CD4-positive, alpha-beta T cell treated with Interleukin-17A for 1 hour (primary cell): ENCODE results near the gene IRF2.
"Not testable (repeated sequence)": the region's sequence is repeated elsewhere in the genome, so short reads cannot be mapped to it uniquely, and the experiment has no call there.

Source experiments
- DNase-seq: peaks from one replicate; pipeline ENCODE4 v3.0.0-alpha.2; 2020

Gene IRF2

GRCh38 chr4:184384810-184385557 lies 89.4 kb downstream of the IRF2 start:
- DNase-seq, result no peak

DNA sequence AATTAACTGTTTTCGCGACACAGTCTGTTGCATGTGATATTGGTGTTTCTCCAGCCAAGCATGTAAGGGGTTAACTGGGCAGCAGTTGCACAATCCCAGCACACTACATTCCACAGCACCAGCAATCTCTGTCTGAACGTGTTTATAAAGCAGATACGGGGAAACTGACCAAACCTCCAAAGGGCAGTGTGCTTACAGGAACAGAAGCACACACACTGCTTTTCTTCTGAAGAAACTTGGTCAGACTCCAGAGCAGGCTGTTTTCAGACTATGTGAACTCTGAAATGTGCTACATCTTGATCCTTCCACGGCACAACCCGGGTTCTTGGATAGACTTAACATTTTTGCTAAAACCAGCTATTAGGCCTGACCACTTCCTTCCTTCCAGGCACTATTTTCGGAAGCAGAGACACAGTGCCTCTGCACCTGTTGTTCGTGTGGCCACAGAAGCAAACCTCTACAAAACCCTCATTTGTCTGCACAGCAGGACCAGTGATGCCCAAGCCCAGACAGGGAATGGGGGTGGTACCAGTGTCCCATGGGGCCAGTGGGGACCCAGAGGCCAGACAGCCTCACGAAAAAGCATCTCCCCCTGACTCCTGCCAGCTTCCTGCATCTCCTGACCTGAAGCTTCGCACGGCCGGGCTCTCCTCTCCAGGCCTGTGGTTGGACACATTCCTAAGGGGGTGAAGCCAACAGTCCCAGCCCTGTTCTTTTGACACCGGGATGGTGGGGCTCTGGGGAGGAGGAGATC lies 90.1 kb downstream of the IRF2 start:
- peak; percentile 22 for DNase-seq

GRCh38 chr4:184383497-184384055 lies 90.8 kb downstream of the IRF2 start:
- no peak for DNase-seq

DNA sequence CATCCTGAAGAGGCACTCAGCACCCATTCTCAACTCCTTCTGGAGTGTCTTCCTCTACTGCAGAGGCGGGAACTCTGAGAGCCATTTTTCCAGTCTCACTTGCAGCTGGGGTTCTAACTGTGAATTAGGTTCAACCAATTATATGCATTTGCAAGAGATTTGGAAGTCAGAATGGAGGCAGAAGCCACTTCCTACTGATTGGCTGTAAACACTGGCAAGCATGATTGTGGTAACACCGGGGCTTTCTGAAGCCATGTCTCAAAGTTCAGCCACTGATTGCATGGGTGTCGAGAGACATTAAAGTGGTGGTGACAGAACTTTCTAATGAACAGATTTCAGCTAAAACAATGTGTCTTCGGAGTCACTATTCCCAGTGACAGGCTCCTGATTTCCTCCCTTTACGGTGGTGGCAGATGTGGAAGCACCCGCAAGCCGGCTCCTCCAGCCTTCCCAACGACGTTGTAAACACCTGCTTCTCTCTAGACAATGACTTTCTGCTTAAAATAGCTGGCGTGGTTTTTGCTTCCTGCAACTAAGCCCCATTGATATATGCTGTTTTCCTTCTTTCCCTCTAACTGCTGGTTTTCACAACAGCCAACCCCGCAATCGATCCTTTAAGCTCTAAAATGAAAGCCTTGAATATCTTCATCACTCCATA lies 92.0 kb downstream of the IRF2 start:
- no peak for DNase-seq

DNA sequence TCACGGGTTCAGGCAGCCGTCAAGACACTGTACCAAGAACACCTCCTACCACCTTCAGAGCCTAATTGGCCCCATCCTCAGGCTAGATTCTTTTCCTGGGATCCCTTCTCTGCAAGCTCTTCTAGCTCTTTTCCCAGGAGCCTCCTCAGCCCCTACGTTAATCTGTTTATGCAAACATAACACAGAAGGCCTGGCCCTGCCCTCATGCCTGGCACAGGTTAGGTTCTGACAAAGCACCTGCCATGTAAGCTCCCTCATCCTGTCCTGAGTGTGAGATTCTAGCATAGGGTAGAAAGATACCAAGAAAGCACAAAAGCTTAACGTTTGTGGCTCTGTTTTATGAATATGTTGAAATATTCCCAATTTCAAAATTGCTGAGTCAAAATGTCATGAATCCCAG lies 93.6 kb downstream of the IRF2 start:
- DNase-seq, result no peak

- not testable (repeated sequence) for DNase-seq
Measured at GRCh38 chr4:184380214-184380613, 94.1 kb downstream of the IRF2 start.

DNA sequence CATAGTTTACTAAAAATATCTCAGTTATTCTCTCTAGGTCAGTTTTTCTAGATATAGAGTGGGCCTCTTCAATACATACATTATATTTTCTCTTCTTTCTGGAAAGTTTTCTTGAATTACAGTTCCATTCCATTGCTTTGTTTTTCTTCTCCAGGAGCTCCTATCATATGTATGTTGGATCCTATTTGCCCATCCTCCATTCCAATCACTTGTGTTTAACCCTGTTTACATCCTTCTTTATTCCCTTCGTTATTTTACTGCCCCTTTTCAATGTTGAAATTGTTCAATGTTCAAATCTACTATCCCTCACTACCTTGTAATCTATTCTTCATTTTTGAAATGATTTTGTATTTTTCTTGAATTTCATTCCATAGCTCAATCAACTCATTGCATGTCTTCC lies 97.4 kb downstream of the IRF2 start:
- DNase-seq, result no peak

DNA sequence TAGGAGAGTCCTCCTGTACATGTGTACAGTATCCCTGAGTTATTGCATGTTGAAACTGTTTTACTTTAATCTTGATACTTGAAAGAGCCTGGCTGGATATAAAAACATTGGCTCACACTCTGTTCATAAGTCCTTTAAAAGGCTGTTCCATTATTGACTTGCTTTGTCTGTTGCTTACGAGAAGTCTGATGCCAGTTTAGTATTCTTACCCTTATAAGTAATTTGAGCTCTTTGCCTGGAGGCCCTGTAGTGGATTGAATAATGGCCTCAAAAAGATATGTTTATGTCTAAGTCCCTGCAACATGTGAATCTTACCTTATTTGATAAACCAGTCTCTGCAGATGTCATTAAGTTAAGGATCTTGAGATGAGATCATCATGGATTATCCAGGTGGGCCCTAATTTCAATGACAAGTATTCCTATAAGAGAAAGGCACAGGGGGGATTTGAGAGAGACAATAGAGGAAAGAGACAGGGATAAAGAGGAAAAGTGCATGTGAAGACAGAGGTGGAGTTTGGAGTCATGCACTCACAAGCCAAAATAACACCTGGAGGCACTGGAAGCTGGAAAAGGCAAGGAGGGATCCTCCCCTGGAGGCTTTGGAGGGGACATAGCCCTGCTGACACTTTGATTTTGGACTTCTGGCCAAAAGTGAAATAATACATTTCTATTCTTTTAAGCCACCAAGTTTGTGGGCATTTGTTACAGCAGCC lies 98.1 kb downstream of the IRF2 start:
- no peak for DNase-seq

- DNase-seq, result not testable (repeated sequence)
Measured at GRCh38 chr4:184375623-184376022, 98.7 kb downstream of the IRF2 start.

DNA sequence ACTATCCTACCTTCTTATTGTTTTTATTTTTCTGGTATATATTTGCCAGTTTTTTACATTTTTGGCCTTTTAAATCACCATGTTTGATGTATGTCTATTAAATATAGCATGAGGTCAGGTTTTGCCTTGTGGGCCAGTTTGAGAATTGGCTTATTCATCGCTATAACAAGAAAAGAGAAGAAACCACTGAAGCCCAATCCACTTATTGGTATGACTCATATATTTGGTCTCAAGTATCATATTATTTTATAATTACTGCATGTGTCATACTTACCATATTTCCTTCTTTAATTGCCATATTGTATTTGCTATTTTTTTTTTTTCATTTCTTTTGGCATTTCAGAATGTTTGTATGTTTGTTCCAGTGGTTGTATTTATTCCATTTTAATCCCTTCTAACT lies 99.3 kb downstream of the IRF2 start:
- no peak for DNase-seq

GRCh38 chr4:184373886-184374405 lies 100.4 kb downstream of the IRF2 start:
- no peak for DNase-seq

GRCh38 chr4:184371390-184371787 lies 103.0 kb downstream of the IRF2 start:
- no peak for DNase-seq

GRCh38 chr4:184370711-184371389 lies 103.5 kb downstream of the IRF2 start:
- no peak for DNase-seq

GRCh38 chr4:184369871-184370270 lies 104.5 kb downstream of the IRF2 start:
- DNase-seq, result no peak

DNA sequence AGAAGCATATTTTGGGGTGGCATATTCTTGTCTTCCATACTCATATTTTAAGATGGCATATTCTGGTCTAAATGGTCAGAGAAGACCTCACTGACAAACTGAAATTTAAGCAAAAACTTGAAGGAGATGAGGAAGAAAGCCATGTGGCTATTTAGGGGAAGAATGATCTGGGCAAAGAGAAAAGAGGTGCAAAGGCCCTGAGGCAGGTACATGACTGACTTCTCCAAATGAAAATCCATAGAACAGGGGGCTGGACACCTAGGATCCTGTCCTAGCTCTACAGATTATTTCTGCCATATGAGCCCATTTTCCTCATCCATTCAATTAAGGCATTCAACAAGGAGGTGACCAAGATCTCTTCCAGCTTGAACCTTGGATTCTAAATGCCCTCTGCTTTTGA lies 105.6 kb downstream of the IRF2 start:
- no peak for DNase-seq

GRCh38 chr4:184368290-184368689 lies 106.1 kb downstream of the IRF2 start:
- no peak for DNase-seq

DNA sequence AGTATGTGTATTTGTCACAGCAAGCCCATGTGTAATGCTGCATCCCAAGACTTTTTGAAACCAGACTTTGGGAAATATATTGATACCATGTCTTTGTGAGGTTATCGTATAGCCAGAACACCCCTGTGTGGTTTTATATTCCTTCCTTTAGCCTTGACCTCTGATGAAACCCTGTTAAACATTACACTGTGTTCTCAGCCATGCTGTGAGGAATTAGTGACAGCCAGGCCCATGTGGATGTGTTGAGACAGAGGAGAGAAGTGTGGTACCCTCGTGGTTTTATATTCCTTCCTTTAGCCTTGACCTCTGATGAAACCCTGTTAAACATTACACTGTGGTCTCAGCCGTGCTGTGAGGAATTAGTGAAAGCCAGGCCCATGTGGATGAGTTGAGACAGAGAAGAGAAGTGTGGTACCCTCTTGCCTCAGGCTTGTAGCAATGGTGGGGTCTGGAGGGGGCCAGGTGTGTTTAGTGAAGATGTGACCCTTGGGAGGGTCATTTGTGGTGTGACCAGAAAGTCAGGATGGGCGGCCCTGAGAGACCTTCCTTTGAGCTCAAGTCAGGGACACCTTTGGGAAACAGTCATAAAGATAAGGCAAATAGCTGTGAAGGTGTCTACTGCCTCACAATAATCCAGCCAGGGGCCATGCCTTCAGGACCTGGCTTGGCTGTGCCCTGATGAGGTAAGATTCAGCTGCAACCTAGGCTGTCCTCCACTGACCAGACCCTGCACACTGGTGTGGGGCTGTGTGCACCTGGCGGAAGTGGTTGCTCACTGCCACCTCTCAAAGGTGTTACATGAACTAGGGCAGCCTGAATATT lies 110.0 kb downstream of the IRF2 start:
- DNase-seq, result no peak

- DNase-seq, result no peak
Measured at GRCh38 chr4:184363258-184363657, 111.1 kb downstream of the IRF2 start.

DNA sequence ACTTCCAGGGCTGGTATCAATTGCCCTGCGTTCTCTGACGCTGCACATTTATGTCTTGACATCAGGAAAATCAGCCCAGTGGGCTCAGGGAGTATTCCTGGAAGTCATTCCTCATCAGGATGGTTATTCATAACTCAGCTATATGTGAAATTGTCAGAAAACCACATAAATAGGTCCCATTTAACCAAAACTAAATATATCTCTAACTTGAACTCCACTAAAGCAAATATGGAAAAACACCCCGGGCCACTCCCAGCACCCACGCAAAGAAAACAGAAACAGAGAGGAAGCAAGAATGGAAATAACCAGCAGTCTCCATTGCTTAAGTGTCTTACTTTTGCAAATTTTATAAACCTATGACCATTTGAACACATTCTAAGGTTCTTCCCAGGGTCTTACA lies 112.0 kb downstream of the IRF2 start:
- no peak for DNase-seq

- DNase-seq, result no peak
Measured at GRCh38 chr4:184361443-184361842, 112.9 kb downstream of the IRF2 start.

GRCh38 chr4:184359888-184360287 lies 114.5 kb downstream of the IRF2 start:
- no peak for DNase-seq
